A204.1 (cell line): ENCODE results near the gene TKTL1.

ENCODE experiments used
- FAIRE-seq: peaks from 2 replicates; lab custom pipeline; 2012; peaks lifted over from hg19 to GRCh38; lab: Jason Lieb, UNC

Gene TKTL1

GRCh38 chrX:154378059-154378798 is 82.6 kb downstream of the TKTL1 start:
- FAIRE-seq: no peak

- FAIRE-seq: peak; percentile 93
Measured at GRCh38 chrX:154378799-154379568, 83.4 kb downstream of the TKTL1 start, which contains the start of gene EMD. Gene EMD (plus strand): TSS chrX:154379295. CDS start chrX:154379485, 190 bp downstream.

- no peak for FAIRE-seq
Measured at GRCh38 chrX:154379569-154379951, 84.0 kb downstream of the TKTL1 start.
